Stimulated activated CD8-positive, alpha-beta memory T cell treated with anti-CD3 and anti-CD28 coated beads, Interleukin-15, amount 100 ng/mL, for 48 hours (primary cell): ENCODE results near the gene JARID2.

Experiments
- DNase-seq, 2 donors: peaks; one replicate each; pipeline ENCODE4 v3.0.0-alpha.2; 2020; ENCODE audit warnings: low read depth in 2 of 2

Gene JARID2

GRCh38 chr6:15331629-15332251 lies 85.9 kb downstream of the JARID2 start:
- DNase-seq = no peak

GRCh38 chr6:15332446-15332845 lies 86.6 kb downstream of the JARID2 start:
- DNase-seq = no peak

- no peak for DNase-seq
Observed at GRCh38 chr6:15335385-15335784, 89.5 kb downstream of the JARID2 start.

- DNase-seq = no peak
Observed at GRCh38 chr6:15335916-15336315, 90.0 kb downstream of the JARID2 start.

DNA sequence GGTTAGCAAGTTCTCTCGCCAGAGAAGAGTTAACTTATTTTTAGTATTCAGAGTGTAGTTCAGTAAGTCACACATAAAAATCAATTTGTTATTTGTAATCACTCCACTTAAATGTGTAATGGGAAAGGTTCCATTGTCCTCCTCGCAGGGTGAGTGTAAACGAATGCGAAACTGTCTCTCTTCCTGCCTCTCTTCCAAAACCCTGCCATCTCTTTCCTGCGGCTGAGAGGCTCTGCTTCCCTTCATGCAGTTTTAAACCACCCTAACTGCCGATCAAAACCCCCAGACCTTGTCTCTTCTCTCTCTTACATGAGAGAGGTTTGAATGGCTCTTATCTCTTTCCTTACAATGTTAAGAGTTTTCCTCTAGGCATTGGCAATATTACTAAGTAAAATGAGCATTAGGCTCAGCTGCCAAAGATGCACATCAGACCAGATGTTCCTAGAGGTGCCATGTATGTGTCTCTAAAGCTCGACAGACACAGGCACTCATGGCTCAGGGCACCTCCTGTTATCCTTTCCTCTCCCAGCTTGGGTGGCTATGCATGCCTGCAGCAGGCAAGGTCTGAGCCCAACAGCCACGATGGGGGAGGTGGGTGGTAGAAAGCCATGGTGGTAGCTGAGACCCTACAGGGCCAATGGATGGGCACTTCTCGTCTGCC lies 91.2 kb downstream of the JARID2 start:
- no peak for DNase-seq

- DNase-seq = no peak
Observed at GRCh38 chr6:15337582-15337981, 91.7 kb downstream of the JARID2 start.

GRCh38 chr6:15338476-15338875 lies 92.6 kb downstream of the JARID2 start:
- no peak for DNase-seq

GRCh38 chr6:15339081-15339480 lies 93.2 kb downstream of the JARID2 start:
- no peak for DNase-seq

GRCh38 chr6:15340105-15340601 lies 94.3 kb downstream of the JARID2 start:
- no peak for DNase-seq

DNA sequence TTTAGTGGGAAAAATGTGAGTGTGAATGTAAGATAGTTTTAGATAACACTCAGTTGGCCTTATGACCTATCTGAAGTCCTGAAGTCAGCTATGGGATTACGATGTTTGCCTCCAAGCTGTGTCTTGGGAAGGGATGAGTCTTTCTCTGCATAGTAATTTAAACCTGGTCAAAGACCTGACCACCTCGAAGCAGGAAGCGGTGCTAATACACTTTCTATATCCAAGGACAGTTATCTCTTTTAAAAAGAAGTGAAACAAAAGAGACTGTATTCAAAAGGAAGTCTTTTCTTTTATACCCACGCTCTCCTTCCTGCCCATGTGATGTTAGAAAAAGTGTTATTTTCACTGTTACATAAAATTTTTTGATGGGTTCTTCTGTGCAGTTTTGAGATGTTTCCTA lies 94.9 kb downstream of the JARID2 start:
- DNase-seq = no peak

GRCh38 chr6:15341311-15342001 lies 95.6 kb downstream of the JARID2 start:
- no peak for DNase-seq

DNA sequence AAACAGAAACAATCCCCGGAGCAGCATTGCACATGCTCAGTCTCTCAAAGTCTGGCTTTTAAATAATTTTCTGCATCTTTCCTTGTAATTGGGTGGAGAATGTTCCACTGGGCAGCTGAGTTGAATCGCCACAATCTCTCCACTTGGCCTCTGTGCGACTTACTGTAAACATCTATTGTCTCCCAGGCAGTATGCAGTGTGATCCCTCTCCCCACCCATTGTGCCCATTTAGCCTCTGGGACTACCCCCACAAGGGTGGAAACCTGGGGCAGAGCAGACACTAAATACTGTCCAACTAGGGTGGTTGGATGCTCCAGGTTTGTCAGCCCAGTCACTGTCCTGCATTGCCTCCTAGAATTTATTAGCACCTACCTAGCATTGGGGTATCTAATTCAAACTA lies 96.2 kb downstream of the JARID2 start:
- no peak for DNase-seq

- no peak for DNase-seq
Observed at GRCh38 chr6:15343490-15344191, 97.8 kb downstream of the JARID2 start.

GRCh38 chr6:15344192-15344519 lies 98.3 kb downstream of the JARID2 start:
- no peak for DNase-seq

DNA sequence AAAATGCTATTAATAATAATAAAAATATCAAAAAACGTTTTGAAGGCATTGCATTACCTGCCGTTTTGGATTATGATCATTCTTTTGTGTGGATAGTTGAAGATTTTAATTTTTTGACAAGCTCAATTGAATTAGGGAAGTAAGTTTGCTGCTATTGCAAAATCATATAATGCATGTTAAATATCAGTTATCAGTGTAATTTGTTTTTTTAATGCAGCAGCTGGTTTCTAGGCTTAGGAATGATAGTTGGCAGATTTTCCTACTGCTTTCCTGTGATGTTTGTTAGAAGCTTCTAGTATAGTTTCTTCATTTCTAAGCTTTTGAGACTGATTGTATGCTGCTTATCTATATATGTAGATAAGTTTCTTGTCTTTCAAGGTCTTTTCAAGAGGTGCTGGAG lies 99.0 kb downstream of the JARID2 start:
- DNase-seq = no peak

DNA sequence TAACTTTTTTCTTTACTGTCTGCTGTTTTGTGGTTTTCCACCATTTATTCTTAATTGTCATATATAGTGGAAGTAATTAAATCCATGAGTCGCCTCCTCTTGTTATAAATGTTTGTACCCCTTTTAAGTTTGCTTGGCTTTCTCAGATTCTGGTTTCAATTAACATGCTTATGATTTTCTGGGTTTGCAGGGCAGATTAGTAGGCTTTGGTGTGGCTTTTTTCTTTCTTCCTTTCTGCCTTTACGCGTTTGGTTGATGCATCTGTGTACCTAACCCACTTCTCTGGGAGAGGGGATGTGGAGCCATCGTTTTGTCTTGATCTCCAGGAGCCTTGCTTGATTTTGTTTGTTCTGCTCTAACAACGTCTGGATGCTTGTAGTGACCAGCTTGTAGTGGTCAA lies 100.4 kb downstream of the JARID2 start:
- no peak for DNase-seq

GRCh38 chr6:15348528-15348927 lies 102.7 kb downstream of the JARID2 start:
- no peak for DNase-seq

DNA sequence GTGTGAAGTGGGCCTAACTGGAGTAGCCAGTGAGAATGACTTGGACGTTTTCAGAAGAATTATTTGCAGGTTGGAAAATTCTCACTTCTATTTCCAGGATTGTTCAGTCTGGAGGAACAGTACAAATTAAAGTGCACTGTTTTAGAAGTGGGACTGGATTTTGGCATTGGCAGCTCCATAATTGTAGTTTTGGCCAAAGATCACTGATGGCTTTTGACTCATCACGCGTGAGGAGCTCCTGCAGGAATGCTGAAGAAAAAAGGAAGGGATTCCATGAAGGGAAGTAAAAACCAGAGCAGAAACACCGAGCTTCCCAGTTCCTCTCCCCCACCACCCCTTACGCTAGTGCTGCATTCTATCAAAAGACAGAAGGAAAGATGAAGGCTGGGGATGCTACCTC lies 103.5 kb downstream of the JARID2 start:
- no peak for DNase-seq

DNA sequence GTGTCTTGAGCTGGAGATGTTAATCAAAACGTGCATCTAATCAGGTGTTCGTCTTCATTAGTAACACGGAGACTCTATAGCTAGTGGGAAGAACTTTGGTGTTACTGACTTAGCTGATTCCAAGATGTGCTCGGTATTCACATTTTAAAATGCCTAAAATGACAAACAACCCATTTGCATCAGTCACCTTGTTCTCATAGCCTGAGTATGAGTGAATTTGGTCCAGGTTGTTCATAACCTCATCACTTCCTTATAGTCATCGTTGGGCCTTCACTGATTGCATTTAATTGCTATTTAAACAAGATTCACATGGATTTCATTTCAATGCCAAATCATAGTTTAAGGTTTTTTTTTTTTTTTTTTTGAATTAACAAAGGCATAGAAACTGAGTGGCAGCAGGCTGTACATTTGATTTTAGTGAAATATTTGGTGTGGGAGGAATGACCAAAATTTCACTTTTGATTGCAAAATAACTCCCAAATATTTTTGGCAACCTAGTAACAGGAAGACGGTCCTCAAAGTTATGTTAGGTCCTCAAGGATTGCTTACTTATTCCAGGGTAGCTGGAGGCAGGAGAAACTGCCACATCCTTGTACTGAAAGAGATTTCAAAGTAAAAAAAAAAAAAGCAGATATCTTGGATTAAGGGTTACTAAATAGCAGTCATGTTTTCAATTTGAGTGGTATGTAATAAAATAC lies 104.7 kb downstream of the JARID2 start:
- DNase-seq = no peak

DNA sequence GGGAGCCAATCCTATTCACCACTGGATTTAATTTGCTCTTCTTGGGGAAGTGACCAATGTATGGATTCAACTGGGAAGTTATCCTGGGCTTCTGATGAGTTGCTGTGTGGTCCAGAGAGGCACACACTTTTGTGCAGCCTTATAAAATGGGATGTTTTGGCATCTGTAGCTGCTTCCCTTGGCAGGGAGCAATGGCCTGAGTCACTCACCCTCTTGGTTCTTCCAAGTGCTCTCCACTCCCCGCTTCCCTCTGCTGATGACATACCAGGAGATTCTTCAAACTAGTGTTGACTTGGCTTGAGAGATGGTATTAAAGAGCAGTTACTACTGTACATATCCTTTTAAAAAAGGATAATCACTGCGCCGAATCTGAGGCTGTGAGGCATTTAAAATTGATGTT lies 105.8 kb downstream of the JARID2 start:
- DNase-seq = no peak

DNA sequence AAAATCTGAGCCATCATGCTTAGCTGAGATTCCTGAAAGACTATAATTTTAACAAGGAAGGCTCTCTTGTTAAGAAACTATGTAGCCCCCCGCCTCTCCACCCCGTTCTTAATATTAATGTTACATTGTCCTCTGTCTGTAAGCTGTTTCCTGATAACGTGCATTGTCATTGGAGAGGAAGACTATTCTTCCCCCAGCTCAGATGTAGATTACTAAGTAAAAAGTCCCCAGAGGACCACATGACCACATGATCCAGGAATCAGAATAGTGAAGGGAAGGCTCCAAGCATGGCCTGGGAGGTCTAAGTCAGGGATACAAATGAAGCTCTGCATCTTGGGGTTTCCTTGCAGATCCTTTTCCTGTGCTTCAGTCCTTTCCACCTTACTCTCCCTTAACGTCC lies 106.4 kb downstream of the JARID2 start:
- DNase-seq = no peak

DNA sequence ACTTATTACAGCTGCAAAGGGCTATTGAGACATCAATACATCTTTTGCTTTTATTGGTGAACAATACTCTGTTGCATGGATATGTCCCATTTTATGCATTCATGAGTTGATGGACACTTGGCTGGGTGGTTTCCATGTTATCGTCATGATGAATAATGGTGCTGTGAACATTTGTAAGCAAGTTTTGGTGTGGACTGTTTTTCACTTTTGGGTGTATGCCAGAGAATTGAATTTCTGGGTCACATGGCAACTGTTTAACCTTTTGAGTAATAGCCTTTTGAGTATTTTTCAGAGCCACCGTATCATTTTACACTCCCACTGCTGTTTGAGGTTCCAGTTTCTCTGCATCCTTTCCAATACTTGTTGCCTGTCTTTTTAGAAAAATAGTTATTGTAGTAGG lies 107.0 kb downstream of the JARID2 start:
- DNase-seq = no peak
